ENCODE measurements around the gene TEX22.
A peak's percentile ranks its signal among the peaks of the same experiment; 100 is the strongest.
"Not testable (repeated sequence)": the region's sequence is repeated elsewhere in the genome, so short reads cannot be mapped to it uniquely, and the experiment has no call there.

Gene TEX22

GRCh38 chr14:105398044-105398725 lies at the start of gene TEX22:
TSS of gene TEX22 (plus strand) at chr14:105398538. CDS start at chr14:105399341, 803 bp downstream.
- peak; percentile 76 for DNase-seq (ENCODE audit: low spot score)

GRCh38 chr14:105348945-105349699 lies 49.2 kb upstream of the TEX22 start:
- DNase-seq (ENCODE audit: low spot score) = no peak

- DNase-seq (ENCODE audit: low spot score) = no peak
Observed at GRCh38 chr14:105349992-105350391, 48.3 kb upstream of the TEX22 start.

DNA sequence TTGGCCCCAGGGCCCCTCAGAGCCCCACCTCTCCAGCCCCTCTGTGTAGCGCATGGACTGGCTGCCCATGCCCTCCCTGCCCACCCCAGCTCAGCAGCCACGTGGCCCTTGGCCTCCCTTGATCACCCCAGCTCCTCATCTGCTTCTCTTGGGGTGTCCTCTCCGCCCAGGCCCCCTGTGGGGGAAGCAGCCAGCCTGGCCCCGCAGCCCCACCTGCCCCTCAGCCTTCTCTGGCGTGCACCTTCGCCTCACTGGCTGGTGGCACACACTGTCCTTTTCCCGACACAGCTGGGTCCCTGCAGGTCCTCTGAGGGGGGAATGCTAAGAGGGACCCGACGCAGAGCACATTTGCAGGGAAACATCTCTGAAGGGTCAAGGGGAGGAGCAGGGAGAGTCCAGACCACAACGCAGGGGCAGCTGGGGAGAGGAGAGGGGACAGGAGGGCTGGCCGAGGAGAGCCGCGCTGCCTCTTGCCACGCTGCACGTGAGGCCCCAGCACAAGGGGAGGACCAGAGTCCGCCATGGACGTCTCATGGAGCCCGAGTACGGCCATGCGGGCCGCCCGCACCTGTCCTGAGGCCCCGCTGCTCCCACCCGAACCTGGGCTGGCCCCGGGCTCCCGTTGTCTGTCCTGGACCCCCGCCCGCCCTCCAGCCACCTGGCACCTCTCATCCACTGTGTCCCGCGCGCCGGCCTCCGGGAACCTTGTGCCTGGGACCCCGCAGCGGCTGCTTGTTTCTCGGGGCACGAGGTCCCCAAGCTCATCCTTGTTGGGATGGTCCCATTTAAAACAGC lies 47.7 kb upstream of the TEX22 start:
- no peak for DNase-seq (ENCODE audit: low spot score)

DNA sequence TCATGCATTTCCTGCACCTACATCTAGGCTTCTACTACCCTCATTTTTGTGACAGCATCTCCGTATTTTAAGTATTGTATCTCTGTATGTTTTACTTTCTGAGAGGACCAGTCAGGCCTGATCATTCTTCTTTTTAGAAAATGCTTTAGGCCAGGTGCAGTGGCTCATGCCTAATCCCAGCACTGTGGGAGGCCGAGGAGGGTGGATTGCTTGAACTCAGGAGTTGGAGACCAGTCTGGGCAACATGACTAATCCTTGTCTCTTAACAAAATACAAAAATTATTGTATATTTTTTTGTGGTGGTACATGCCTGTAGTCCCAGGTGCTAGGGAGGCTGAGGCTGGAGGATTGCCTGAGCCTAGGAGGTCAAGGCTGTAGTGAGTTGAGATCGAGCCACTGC lies 46.9 kb upstream of the TEX22 start:
- no peak for DNase-seq (ENCODE audit: low spot score)

DNA sequence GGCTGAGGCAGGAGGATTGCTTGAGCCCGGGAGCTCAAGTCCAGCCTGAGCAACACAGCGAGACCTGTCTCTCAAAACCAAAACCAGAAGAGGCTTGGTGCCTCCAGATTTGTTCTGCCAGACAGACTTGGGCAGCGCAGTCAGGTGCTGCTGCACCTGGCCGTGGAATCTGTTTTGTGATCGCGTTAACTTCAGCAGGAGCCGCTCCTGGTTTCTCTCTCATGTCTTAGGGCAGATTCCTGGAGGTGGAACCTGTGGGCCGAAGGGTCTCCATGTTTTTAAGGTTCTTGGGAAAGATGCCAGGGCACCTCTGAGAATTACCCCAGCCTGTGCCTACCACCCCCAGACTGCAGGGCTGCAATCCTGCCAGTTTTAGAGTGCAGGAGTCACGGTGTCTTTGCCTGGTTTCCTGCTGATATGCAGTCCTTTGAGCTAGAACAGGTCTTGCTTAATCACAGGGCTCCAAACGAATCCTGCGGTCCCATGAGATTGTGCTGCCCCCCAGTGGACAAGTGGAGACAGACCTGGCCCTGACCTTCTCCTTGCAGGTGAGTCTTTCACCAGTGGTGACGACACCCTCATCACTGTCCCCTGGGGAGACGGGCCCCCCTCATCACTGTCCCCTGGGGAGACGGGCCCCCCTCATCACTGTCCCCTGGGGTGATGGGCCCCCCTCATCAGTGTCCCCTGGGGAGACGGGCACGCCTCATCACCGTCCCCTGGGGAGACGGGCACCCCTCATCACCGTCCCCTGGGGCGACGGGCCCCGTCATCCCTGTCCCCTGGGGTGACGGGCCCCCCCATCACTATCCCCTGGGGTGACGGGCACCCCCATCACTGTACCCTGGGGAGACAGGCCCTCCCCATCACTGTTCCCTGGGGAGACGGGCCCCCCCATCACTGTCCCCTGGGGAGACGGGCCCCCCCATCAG lies 46.2 kb upstream of the TEX22 start:
- peak; percentile 83 for DNase-seq (ENCODE audit: low spot score)

DNA sequence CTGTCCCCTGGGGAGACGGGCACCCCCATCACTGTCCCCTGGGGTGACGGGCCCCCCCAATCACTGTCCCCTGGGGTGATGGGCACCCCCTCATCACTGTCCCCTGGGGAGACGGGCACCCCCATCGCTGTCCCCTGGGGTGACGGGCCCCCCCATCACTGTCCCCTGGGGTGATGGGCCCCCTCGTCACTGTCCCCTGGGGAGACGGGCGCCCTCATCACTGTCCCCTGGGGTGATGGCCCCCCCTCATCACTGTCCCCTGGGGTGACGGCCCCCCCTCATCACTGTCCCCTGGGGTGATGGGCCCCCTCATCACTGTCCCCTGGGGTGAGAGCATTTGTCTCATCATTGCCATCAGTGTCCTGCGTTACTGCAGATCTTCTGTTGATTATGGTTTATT lies 45.2 kb upstream of the TEX22 start:
- DNase-seq (ENCODE audit: low spot score) = no peak

GRCh38 chr14:105354541-105354940 lies 43.8 kb upstream of the TEX22 start:
- DNase-seq (ENCODE audit: low spot score) = no peak

GRCh38 chr14:105355049-105355575 lies 43.2 kb upstream of the TEX22 start:
- no peak for DNase-seq (ENCODE audit: low spot score)

- DNase-seq (ENCODE audit: low spot score) = no peak
Observed at GRCh38 chr14:105355850-105356604, 42.3 kb upstream of the TEX22 start.

- DNase-seq (ENCODE audit: low spot score) = no peak
Observed at GRCh38 chr14:105356927-105357326, 41.4 kb upstream of the TEX22 start.

- DNase-seq (ENCODE audit: low spot score) = no peak
Observed at GRCh38 chr14:105357626-105358025, 40.7 kb upstream of the TEX22 start.

GRCh38 chr14:105358140-105358846 lies 40.0 kb upstream of the TEX22 start:
- no peak for DNase-seq (ENCODE audit: low spot score)

DNA sequence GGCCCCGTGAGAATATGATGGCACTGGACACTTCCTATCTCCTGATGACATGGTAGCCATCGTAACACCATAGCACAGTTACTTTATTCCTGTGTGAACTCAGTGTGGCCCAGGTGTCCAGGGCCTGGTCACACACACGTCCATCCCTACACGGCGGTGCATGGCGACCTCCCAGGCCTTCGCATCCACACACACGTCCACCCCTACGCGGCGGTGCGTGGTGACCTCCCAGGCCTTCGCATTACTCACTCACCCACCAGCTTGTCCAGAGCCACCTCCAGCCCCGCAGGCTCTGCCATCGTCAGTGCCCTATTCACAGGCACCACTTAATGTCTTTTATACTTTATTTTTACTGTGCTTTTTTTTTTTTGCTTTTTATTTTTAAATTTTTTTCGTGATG lies 39.4 kb upstream of the TEX22 start:
- no peak for DNase-seq (ENCODE audit: low spot score)

GRCh38 chr14:105361412-105361811 lies 36.9 kb upstream of the TEX22 start:
- not testable (repeated sequence) for DNase-seq (ENCODE audit: low spot score)

DNA sequence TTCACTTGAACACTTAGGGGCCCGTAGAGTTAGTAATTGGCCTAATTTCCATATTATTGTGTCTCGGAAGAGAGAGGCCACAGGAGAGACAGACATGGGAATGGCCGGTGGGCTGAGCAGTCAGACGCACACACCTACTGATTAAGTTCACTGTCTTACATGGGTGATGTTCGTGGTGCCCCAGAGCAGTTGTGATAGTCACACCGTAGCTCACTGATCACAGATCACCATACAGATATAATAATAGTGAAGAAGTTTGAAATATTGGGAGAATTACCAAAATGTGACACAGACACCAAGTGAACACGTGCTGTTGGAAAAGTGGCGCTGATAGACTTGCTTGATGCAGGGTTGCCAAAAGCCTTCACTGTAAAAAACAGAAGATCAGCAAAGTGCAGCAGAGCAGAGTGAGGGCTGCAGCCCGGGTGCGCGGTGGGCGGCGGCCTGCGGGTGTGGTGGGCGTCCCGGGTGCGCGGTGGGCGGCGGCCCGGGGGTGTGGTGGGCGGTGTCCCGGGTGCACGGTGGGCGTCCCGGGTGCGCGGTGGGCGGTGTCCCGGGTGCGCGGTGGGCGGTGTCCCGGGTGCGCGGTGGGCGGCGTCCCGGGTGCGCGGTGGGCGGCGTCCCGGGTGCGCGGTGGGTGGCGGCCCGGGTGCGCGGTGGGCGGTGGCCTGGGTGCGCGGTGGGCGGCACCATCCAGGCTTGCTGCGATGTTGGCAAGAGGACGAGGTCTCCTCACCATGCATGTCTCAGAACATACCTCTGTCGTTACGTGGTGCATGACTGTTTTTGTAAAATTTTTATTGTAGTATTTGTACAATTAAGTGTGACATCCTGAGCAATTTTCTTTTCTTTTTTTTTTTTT lies 34.3 kb upstream of the TEX22 start:
- peak; percentile 78 for DNase-seq (ENCODE audit: low spot score)

GRCh38 chr14:105365101-105365500 lies 33.2 kb upstream of the TEX22 start:
- no peak for DNase-seq (ENCODE audit: low spot score)

DNA sequence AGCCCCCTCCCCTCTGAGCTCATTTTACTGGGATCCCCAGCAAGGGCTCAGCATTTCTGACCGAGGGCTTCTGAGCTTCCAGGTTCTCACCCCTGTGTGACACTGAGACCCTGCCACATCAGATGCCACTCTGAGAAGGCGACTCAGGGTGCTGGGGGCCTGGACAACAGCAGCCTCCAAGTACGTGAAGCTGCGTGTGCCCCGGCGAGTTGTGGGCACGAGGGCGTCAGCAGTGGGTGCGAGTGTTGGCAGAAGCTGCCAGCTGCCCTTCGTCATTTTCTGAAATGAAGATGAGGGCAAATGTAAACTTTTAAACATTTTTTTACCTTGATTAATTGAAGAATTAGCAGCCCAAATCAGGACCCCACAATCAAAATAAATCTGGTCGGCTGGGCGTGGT lies 32.7 kb upstream of the TEX22 start:
- DNase-seq (ENCODE audit: low spot score) = no peak
